HG03342 (cell line): ENCODE measurements around the gene TMPRSS6.

Experiments used
- ATAC-seq: cut with Tn5 transposase; IDR thresholded peaks from one replicate; pipeline ENCODE4 v1.9.1; 2021; ENCODE audit warnings: mild to moderate bottlenecking, moderate library complexity; ENCODE audit not compliant: unreplicated experiment

Gene TMPRSS6

GRCh38 chr22:37118083-37118482, 8.6 kb upstream of the TMPRSS6 start:
- ATAC-seq, result no peak

- no peak for ATAC-seq
Measured at GRCh38 chr22:37117092-37117491, 7.6 kb upstream of the TMPRSS6 start.

GRCh38 chr22:37115032-37115431, 5.5 kb upstream of the TMPRSS6 start:
- ATAC-seq, result no peak

GRCh38 chr22:37113757-37114156, 4.2 kb upstream of the TMPRSS6 start:
- ATAC-seq, result no peak

GRCh38 chr22:37112084-37112728, 2.7 kb upstream of the TMPRSS6 start:
- no peak for ATAC-seq

- ATAC-seq, result no peak
Measured at GRCh38 chr22:37111156-37111717, 1.7 kb upstream of the TMPRSS6 start.

- ATAC-seq, result no peak
Measured at GRCh38 chr22:37107816-37108621, 1.5 kb downstream of the TMPRSS6 start.

- ATAC-seq, result no peak
Measured at GRCh38 chr22:37105990-37106389, 3.5 kb downstream of the TMPRSS6 start.

GRCh38 chr22:37105154-37105553, 4.4 kb downstream of the TMPRSS6 start:
- ATAC-seq, result no peak

- ATAC-seq, result no peak
Measured at GRCh38 chr22:37103656-37104452, 5.7 kb downstream of the TMPRSS6 start.

- ATAC-seq, result no peak
Measured at GRCh38 chr22:37103151-37103550, 6.4 kb downstream of the TMPRSS6 start.

- ATAC-seq, result no peak
Measured at GRCh38 chr22:37101311-37102066, 8.0 kb downstream of the TMPRSS6 start.

GRCh38 chr22:37100589-37101127, 8.9 kb downstream of the TMPRSS6 start:
- ATAC-seq, result no peak

GRCh38 chr22:37098976-37099591, 10.4 kb downstream of the TMPRSS6 start:
- no peak for ATAC-seq

- ATAC-seq, result no peak
Measured at GRCh38 chr22:37097346-37097745, 12.2 kb downstream of the TMPRSS6 start.

- no peak for ATAC-seq
Measured at GRCh38 chr22:37095113-37095512, 14.4 kb downstream of the TMPRSS6 start.

- ATAC-seq, result no peak
Measured at GRCh38 chr22:37094239-37094638, 15.3 kb downstream of the TMPRSS6 start.

GRCh38 chr22:37092997-37093396, 16.5 kb downstream of the TMPRSS6 start:
- no peak for ATAC-seq

- no peak for ATAC-seq
Measured at GRCh38 chr22:37091994-37092393, 17.5 kb downstream of the TMPRSS6 start.
